GM06990 (cell line): Measurements from ENCODE around the gene CD300H.

Experiments used
- DNase-seq: peaks from one replicate; pipeline ENCODE4 v3.0.0-alpha.2; 2011; ENCODE audit not compliant: insufficient read length; ENCODE audit errors: extremely low read depth
- H3K27me3 ChIP-seq: replicated peaks from 2 replicates; pipeline ENCODE4 v1.6.0; 2011; ENCODE audit warnings: low read length; ENCODE audit not compliant: control insufficient read depth, insufficient read depth
- H3K36me3 ChIP-seq: 2 replicates; pipeline ENCODE4 v1.5.1; 2011; ENCODE audit warnings: low read length; ENCODE audit not compliant: control insufficient read depth, insufficient read depth
- H3K4me3 ChIP-seq: replicated peaks from 2 replicates; pipeline ENCODE4 v1.5.1; 2011; ENCODE audit warnings: low read depth, mild to moderate bottlenecking, control low read depth, low read length
- TF ChIP-seq, protein P1 (sequence below): IDR thresholded peaks from 2 replicates; pipeline ENCODE4 v1.5.1; 2011; ENCODE audit warnings: low read length, control low read depth, mild to moderate bottlenecking, inconsistent platforms; ENCODE audit not compliant: insufficient read depth, poor library complexity, severe bottlenecking

The CD300H gene

DNA sequence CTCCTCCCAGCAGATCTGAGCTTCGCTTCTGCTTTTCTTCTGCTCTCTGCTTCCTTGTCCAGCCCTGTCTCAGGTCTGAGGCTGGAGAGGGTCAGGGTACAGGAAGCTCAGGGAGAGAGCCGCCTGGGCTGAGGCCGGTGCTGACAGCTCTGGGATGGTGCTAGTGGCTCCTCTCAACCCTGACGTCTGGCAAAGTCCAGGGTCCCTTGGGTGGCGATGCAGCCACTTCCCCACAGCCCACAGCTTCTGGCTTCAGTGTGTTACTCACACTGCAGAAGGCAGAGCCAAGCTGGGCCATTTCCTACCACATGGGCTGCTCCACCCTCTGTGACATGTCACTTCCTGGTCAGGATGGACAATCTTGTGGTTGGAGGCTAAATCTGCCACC, 21.5 kb downstream of the CD300H start, which contains the start of gene CD300C:
TSS of gene CD300C (minus strand) at position 273 of the 388 bp plus-strand sequence. CDS start 333 bp downstream, outside the sequence.
- Histone ChIP-seq H3K4me3 (no peak within 1 kb of the TSS), H3K36me3 (no peaks in the 10 kb centered on the region), H3K27me3 (no peaks in the 10 kb centered on the region; the same call in 1 of the 2 replicates)
- DNase-seq = no peak
- TF ChIP-seq, protein P1, sequence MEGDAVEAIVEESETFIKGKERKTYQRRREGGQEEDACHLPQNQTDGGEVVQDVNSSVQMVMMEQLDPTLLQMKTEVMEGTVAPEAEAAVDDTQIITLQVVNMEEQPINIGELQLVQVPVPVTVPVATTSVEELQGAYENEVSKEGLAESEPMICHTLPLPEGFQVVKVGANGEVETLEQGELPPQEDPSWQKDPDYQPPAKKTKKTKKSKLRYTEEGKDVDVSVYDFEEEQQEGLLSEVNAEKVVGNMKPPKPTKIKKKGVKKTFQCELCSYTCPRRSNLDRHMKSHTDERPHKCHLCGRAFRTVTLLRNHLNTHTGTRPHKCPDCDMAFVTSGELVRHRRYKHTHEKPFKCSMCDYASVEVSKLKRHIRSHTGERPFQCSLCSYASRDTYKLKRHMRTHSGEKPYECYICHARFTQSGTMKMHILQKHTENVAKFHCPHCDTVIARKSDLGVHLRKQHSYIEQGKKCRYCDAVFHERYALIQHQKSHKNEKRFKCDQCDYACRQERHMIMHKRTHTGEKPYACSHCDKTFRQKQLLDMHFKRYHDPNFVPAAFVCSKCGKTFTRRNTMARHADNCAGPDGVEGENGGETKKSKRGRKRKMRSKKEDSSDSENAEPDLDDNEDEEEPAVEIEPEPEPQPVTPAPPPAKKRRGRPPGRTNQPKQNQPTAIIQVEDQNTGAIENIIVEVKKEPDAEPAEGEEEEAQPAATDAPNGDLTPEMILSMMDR = no peak

DNA sequence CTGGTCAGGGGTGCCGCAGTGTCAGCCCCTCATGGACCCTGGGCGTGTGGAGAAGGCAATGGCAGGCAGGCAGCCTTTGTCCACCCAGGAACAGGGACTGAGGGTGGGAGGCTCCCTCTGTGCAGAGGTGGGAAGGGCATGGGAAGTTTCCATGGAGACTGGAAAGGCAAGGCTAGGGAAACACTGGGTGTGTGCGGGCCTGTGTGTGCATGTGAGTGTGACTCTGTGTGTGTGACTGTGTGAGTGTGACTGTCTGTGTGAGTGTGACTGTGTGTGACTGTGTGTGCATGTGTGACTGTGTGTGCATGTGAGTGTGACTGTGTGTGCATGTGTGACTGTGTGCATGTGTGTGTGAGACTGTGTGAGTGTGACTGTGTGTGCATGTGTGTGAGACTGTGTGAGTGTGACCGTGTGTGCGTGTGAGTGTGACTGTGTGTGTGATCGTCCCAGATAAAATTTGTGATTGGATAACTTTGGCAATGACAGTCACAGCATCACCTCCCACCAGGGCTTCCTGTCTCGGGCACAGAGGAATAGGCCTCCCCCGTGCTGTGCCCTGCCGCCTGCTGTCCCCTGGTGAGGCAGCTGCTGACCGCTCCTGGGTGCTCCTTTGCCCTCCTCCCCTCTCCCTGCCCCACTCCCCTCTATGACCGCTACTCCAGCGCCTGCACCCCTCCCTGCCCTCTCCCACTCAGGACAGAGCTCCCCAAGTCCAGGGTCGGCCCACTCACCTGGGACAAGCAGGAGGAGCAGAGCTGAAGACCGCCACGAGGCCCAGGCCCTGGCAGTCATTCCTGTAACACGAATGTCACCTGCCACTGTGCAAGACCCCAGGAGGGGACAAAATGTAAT, 22.1 kb downstream of the CD300H start:
- Histone ChIP-seq H3K36me3 (no peaks in the 10 kb centered on the region), H3K4me3 (no peak overlapping the region), H3K27me3 (no peaks in the 10 kb centered on the region; the same call in 1 of the 2 replicates)
- DNase-seq = no peak
- TF ChIP-seq, protein P1 = no peak

DNA sequence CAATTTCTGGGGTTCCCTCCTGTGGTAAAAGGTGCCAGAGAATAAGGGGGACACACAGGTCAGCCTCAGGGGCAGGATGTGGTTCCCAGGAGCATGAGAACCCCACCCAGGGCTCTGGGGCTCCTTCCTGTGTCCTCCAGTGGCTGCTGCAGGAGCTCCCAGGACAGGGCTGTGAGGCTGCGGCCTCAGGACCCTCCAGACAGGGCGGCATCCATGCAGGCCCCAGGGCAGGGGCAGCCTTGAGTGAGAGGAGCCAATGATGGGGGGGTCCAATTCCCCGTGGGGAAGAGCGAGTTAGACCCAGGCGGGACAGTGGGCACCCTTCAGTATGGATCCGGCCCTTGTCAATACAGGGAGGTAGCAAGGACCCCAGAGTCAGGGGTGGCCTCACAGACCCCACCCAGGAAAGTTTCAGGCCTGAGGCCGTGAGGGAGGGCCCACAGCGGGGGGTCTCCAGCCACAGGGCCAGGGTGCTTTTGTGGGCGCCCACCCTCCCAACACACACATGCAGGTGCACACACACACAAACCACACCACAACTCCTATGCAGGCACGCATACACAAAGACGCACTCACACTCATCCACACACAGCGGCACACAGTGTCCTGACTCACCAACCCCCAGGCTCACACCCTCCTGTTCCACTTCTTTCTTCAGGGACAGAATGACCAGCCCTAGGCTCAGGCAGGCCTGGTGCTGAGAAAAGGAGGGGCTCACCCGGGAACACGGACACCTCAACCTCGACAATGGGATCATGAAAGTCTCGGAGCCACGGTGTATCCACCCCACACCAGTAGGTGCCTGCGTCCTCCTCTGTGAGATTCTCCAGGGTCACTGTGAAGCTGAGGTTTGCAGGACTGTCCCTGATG, 23.2 kb downstream of the CD300H start:
- TF ChIP-seq, protein P1 = no peak
- no peak for DNase-seq
- Histone ChIP-seq H3K36me3 (no peaks in the 10 kb centered on the region), H3K4me3 (no peak overlapping the region), H3K27me3 (no peaks in the 10 kb centered on the region; the same call in 1 of the 2 replicates)

DNA sequence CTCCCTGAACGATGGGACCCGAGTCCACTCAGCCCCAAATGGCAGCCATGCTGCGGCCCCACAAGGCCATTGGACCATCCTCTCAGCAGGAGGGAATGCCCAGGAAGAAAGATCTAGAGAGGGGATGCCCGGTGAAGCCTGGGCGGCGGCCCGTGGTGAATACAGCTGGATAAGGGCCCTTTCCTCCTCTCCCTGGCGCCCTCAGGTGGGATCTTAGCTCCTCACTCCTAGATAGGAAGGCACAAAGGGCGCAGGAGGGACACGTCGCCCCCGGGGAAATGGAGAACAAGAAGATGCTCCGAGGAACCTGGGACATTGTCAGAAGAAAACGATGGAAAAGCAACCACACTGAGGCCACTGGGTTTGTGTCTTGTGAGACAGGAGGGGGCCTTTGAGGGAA, 23.9 kb downstream of the CD300H start:
- peaks cover 1% of the 10 kb centered on the region; the same call in 1 of the 2 replicates for H3K27me3 ChIP-seq
- no peak overlapping the region for H3K4me3 ChIP-seq
- H3K36me3 ChIP-seq = no peaks in the 10 kb centered on the region
- DNase-seq = no peak
- TF ChIP-seq, protein P1 = no peak

DNA sequence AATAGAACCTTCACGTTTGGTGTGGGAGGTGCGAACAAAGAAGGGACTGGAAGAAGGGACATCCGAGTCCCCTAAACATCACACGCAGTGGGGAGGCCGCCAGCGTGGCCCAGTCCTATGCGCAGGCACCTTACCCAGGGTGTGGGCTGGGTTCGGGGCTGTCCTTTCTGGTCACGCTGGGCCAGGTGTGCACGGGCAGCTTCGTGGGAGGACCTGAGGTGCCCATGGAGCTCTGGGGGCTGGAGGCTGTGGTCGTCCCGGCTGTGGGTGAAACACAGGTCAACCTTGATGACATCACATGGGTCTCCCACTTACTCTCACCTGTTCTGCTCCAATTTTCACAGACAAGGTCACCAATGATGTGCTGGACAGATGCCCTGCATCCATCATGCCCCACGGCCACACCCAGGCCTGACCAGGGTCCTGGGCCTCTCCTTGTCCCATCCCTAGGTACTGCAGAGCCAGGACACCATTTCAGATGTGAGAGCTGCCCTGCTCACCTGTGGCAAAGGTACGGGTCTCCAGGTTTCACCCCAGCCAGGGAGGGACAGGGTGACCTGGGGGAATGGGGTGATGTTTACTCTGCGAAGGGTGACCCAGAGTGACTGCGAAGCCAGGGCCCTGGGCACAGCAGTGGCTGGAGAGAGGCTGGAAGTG, 24.5 kb downstream of the CD300H start:
- H3K27me3 ChIP-seq = peaks cover 1% of the 10 kb centered on the region; the same call in 1 of the 2 replicates

More for the DNA sequence above, 24.5 kb downstream of the CD300H start:
- no peak overlapping the region for H3K4me3 ChIP-seq
- TF ChIP-seq, protein P1 = no peak
- no peak for DNase-seq
- no peaks in the 10 kb centered on the region for H3K36me3 ChIP-seq
